HFF-Myc (cell line): Measurements from ENCODE around the gene HERC6.
A peak's percentile ranks its signal among the peaks of the same experiment; 100 is the strongest.
"Not testable (repeated sequence)": the region's sequence is repeated elsewhere in the genome, so short reads cannot be mapped to it uniquely, and the experiment has no call there.

Experiments used
- DNase-seq: peaks from one replicate; pipeline ENCODE4 v3.0.0-alpha.2; 2011; ENCODE audit warnings: low read depth; ENCODE audit errors: extremely low read depth
- H3K4me3 ChIP-seq: replicated peaks from 2 replicates; pipeline ENCODE4 v1.5.1; 2011; ENCODE audit warnings: low read depth, mild to moderate bottlenecking, control low read depth, low read length
- CTCF ChIP-seq: IDR thresholded peaks from 2 replicates; pipeline ENCODE4 v1.5.1; 2012; ENCODE audit warnings: mild to moderate bottlenecking, low read depth, low read length, control low read depth; ENCODE audit errors: missing control alignments

Gene HERC6

GRCh38 chr4:88447371-88448095, 68.9 kb downstream of the HERC6 start:
- no peak for DNase-seq
- no peak for TF ChIP-seq CTCF
- H3K4me3 ChIP-seq = no peak overlapping the region

- DNase-seq, H3K4me3 ChIP-seq: not testable (repeated sequence)
Measured at GRCh38 chr4:88448211-88448765, 69.6 kb downstream of the HERC6 start.

- no peak overlapping the region for H3K4me3 ChIP-seq
- no peak for DNase-seq
- TF ChIP-seq CTCF = no peak
Measured at GRCh38 chr4:88448889-88449288, 70.2 kb downstream of the HERC6 start.

- H3K4me3 ChIP-seq = no peak overlapping the region
- no peak for TF ChIP-seq CTCF
- DNase-seq = no peak
Measured at GRCh38 chr4:88449290-88449689, 70.6 kb downstream of the HERC6 start.

- no peak for DNase-seq
- no peak for TF ChIP-seq CTCF
- no peak overlapping the region for H3K4me3 ChIP-seq
Measured at GRCh38 chr4:88451205-88451604, 72.6 kb downstream of the HERC6 start.

- no peak for DNase-seq
- H3K4me3 ChIP-seq = no peak overlapping the region
- no peak for TF ChIP-seq CTCF
Measured at GRCh38 chr4:88452912-88453311, 74.3 kb downstream of the HERC6 start.

GRCh38 chr4:88456670-88457306, 78.1 kb downstream of the HERC6 start, which contains the start of gene HERC5:
Gene HERC5 (plus strand): TSS chr4:88457119. CDS start chr4:88457270, 151 bp downstream.
- DNase-seq = peak; percentile 80
- TF ChIP-seq CTCF = peak; percentile 59
- H3K4me3 ChIP-seq = peak within 1 kb of the TSS; percentile 45
